Measurements from ENCODE around the gene PRDM16.

GRCh38 chr1:3241673-3242407 is 172.8 kb downstream of the PRDM16 start:
- TF ChIP-seq MAFK (IDR thresholded peaks at IDR 0.05; ENCODE audit: low read depth, low read length) (no peak), POLR2AphosphoS5 (IDR thresholded peaks at IDR 0.05; ENCODE audit: low read depth, low read length) (no peak), CHD2 (IDR thresholded peaks at IDR 0.05; ENCODE audit: low read length) (no peak), FOSL1 (IDR thresholded peaks at IDR 0.05; ENCODE audit: insufficient read depth, low read depth, low read length) (no peak)

All from H1 (cell line).